Measurements from ENCODE around the gene ADARB2.
"Not testable (repeated sequence)": the region's sequence is repeated elsewhere in the genome, so short reads cannot be mapped to it uniquely, and the experiment has no call there.

GRCh38 chr10:1537449-1537848 is 199.9 kb downstream of the ADARB2 start:
- not testable (repeated sequence) for TF ChIP-seq NR2F2 (IDR thresholded peaks at IDR 0.05); CTCF (IDR thresholded peaks at IDR 0.05; ENCODE audit: low read depth, low read length, missing input control); TAF1 (conservative IDR thresholded peaks at IDR 0.05)
- TF ChIP-seq, protein P1, sequence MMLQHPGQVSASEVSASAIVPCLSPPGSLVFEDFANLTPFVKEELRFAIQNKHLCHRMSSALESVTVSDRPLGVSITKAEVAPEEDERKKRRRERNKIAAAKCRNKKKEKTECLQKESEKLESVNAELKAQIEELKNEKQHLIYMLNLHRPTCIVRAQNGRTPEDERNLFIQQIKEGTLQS (IDR thresholded peaks at IDR 0.05), result not testable (repeated sequence)
